GM19463 (cell line): Measurements from ENCODE around the gene TACR1.
"Not testable (repeated sequence)": the region's sequence is repeated elsewhere in the genome, so short reads cannot be mapped to it uniquely, and the experiment has no call there.

Experiments
- ATAC-seq: cut with Tn5 transposase; IDR thresholded peaks from one replicate; pipeline ENCODE4 v1.9.1; 2021; ENCODE audit warnings: mild to moderate bottlenecking, moderate library complexity; ENCODE audit not compliant: unreplicated experiment

TACR1 gene

DNA sequence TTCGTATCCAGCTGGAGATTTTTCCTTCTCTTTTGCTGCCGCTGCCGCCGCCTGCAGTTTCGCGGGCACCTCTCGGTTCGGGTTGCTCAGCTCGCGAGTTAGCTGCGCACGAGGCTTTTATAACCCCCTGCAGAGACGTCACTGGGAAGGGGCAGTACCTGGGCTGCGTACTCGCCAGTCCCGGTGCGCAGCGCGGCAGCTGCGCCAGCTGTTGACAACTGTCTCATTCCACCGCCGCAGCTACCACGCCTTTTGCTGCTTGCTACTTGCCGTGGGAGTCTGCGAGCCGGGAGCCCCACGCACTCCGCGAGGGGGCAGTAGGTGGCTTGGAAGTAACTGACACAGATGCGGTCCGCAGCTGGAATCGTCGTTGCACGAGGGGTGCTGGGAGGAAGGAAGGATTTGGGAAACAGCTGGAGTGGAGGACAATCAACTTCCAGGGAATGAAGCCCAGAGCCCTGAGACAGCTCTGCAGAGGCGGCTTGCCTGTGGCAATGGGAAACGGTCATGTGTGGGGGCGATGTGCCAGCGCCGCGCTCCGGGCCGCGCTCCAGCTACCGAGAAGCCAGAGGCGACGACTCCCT, at the start of gene TACR1:
Gene TACR1 (minus strand): TSS at position 93 of the 584 bp plus-strand sequence. CDS start 586 bp downstream, outside the sequence.
- ATAC-seq: peak; percentile 86

DNA sequence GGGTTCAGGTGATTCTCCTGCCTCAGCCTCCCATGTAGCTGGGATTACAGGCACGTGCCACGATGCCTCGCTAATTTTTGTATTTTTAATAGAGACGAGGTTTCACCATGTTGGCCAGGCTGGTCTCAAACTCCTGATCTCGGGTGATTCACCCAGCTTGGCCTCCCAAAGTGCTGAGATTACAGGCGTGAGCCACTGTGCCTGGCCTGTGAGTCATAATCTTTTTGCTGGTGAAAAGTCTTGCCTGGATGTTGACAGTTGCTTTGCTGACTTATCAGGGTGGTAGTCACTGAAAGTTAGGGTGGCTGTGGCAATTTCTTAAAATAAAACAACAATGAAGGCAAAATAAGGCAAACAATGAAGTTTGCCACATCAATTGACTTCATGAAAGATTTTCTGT, 49.3 kb upstream of the TACR1 start:
- not testable (repeated sequence) for ATAC-seq

DNA sequence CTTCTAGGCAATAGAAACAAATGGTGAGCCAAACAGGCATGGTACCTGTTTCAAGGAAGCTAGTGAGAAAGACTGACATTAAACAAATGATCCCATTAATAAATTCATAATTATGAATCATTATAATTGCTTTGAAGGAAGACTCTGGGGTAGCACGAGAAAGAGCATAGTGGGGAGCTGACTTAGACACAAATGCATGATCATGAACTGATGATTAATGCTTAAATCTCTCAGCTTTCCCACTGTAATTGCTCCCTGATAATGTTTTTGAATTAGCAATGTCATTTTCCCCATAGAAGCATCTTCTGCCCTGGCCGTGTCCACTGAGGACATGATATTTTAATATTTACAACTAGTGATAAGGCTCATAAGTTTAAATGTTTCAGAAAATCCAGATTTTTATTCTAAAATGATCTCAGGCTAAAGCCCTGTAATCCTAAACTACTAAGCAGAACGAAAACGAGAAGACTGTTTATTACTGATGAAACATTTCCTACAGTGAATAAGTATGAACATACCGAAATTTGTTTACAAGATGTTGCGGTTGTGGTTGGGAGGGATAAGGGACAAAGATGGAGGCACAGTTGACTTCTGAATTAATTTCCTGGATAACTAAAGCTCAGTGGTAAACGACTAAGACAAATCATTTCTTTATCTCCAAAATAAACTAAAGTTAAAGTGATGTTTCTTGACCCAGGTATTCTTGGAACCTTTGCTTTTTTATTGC, 47.3 kb upstream of the TACR1 start:
- no peak for ATAC-seq

- ATAC-seq: no peak
Observed at GRCh38 chr2:75243219-75243618, 43.9 kb upstream of the TACR1 start.

- ATAC-seq: no peak
Observed at GRCh38 chr2:75241696-75242095, 42.4 kb upstream of the TACR1 start.

DNA sequence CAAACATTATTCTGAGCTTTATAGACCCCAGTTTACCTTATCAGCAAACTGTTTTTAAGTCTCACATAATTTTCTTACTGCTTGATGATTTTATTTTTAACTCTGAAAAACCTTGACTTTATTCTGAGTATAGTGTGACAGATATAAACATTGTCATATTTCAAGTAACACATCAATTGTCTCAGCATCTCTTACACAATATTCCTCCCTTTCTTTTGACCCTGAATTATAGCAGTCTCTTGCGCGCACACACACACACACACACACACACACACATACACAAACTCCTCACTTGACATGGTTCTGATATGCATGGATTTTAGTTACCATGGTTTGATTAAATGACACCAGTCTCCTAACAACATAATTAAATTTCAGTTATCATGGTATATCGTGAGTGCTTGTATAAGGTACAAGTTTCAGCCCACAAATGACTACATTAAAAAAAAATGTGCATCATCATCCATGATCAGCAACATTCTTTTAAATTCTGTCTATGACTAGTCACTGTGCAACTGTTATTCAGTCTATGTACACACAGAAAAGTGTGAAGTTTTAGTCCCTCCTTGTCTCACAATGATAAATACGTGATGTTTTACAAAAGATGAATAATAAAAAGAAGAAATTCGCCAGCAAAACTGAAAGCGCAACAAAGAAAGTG, 39.5 kb upstream of the TACR1 start:
- no peak for ATAC-seq

DNA sequence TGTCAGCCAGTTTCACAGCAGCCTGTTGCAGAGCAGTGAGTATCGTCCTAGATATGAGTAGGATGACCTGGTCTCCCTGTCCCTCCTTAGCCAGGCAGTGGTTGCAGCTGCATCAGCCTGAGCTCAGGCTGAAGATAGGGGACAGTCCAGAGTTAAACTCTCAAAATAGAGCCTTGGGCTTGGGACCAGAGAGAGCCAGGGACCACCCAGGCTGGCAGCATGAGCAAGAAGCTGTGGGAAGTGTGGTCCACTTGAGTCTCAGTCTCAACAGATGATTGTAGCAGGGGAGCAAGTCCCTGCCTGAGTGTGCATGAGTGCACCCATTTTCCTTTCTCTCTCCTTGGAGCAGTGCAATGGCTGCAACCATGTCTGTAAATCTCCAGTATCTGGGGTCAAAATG, 38.0 kb upstream of the TACR1 start:
- no peak for ATAC-seq

DNA sequence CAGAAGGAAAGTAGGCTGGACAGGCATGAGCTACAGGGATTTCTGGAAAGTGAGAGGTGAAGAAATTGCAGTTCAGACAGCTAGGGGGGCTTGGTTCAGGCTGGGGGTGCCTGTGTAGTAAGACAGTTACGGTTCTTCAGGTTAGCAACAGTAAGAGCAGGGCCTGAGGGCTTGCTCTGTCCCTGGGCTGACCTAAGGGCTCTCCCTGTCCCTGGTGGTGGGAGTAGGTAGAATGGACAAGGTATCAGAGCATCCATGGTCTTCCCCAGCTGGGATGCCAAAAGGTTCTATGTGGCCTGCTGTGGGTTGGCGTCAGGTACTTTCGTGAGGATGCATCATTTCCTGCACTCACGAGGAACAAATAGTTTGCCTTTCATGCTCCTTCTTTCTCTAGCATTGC, 34.6 kb upstream of the TACR1 start:
- no peak for ATAC-seq

DNA sequence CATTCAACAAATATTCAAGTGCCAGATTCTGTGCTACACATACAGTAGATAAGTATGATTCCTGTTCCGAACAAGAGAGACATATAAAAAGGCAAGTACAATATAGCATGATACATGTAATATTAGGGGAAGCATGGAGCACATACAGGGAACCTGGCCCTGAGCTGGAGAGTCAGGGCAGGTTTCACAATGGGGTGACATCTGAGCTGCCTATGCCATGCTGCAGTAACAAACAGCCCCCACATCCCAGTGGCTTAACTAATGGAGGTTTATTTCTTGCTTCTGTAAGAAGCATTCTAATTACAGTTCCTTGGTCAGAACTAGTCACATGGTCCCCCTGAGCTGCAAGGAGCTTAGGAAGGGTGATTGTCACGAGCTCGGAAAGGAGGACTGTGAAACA, 27.3 kb upstream of the TACR1 start:
- no peak for ATAC-seq

- no peak for ATAC-seq
Observed at GRCh38 chr2:75226099-75226498, 26.8 kb upstream of the TACR1 start.

DNA sequence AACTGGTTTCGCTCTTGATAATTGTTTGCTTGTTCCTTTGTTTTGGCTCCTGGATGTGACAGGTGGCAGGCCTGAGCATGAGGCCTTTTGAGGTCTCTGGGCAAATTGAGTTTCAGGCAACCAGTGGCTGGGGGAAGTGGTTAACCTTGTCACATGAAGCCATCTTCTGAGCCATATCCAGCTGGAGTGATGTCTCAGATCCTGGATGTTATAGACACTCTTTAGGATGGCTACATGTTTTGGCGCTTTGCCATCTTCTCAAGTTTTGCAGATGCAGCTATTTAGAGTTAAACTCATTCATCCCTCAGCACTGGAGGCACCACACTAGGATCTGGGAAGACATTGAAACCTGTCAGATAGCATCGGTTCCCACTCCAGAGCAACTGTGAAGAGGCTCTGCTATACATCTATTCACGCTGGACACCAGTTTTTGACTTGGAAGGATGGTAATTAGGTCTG, 25.3 kb upstream of the TACR1 start:
- no peak for ATAC-seq

- no peak for ATAC-seq
Observed at GRCh38 chr2:75222527-75222926, 23.2 kb upstream of the TACR1 start.

- no peak for ATAC-seq
Observed at GRCh38 chr2:75221862-75222261, 22.5 kb upstream of the TACR1 start.

- not testable (repeated sequence) for ATAC-seq
Observed at GRCh38 chr2:75219213-75219612, 19.9 kb upstream of the TACR1 start.

DNA sequence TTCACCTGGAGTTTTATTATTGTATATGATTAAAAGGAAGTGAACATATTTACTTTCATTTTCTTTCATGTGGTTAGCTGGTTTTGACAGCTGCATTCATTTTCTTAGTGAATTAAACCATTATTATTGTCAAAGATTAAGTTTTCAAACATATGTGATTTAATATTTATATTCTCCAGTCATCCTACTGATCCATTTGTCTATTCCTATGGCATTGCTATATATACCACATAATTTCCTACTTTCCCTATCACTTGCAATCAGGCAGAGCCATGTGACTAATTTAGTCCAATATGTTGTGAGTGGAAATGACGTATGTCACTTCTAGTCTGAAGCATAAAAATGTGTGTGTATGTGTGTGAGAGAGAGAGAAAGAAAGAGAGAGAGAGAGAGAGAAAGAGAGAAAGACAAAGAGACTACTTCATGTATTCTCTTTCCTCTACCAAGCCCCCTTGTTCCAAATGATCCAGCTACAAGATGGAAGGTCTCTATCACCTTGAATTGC, 12.0 kb upstream of the TACR1 start:
- ATAC-seq: no peak

DNA sequence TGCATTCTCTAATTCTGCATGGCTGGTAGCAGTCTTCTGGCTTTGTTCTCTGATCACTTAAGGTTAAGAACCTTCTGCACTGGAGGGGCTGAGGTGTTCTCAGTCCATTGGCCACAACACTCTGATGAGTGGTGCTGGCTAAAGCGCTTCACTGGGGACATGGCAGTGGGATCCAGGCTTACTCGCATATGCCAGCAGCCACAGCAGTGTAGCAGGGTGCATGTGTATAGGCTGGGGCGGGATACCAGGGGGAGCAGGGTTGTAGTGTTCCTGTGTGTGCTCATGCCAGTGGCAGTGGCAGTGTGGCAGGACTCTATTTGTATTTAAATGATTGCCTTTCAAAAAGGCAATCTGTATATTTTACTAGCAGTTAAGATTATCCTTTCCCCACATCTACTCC, 11.1 kb upstream of the TACR1 start:
- no peak for ATAC-seq

DNA sequence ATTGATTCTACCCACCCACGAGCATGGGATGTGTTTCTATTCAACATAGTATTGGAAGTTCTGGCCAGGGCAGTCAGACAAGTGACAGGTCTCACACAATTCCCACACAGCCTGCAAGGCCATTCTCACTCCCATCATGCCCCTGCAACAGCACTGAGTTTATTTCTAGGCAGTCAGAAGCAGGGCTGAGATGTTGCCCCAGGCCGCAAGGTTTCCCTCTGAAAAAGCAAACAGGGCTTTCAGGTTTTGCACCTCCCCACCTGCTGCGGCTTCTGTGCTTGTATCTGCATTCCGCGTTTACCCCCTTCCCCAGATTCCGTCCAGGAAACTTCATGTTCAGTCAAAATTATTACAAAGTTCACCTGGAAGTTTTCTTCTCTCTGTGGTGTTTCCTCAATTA, 9.4 kb upstream of the TACR1 start:
- ATAC-seq: no peak

DNA sequence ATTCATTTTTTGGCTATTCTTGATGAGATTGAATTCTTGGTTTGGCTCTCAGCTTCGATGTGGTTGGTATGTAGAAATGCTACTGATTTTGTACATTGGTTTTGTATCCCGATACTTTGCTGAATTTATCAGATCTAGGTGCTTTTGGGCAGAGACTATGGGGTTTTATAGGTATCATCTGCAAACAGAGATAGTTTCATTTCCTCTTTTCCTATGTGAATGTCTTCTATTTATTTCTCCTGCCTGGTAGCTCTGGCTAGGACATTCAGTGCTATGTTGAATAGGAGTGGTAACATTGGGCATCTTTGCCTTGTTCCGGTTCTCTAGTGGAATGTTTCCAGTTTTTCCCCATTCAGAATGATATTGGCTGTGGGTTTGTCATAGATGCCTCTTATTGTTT, 5.5 kb upstream of the TACR1 start:
- ATAC-seq: no peak

- ATAC-seq: no peak
Observed at GRCh38 chr2:75202359-75202758, 3.0 kb upstream of the TACR1 start.

DNA sequence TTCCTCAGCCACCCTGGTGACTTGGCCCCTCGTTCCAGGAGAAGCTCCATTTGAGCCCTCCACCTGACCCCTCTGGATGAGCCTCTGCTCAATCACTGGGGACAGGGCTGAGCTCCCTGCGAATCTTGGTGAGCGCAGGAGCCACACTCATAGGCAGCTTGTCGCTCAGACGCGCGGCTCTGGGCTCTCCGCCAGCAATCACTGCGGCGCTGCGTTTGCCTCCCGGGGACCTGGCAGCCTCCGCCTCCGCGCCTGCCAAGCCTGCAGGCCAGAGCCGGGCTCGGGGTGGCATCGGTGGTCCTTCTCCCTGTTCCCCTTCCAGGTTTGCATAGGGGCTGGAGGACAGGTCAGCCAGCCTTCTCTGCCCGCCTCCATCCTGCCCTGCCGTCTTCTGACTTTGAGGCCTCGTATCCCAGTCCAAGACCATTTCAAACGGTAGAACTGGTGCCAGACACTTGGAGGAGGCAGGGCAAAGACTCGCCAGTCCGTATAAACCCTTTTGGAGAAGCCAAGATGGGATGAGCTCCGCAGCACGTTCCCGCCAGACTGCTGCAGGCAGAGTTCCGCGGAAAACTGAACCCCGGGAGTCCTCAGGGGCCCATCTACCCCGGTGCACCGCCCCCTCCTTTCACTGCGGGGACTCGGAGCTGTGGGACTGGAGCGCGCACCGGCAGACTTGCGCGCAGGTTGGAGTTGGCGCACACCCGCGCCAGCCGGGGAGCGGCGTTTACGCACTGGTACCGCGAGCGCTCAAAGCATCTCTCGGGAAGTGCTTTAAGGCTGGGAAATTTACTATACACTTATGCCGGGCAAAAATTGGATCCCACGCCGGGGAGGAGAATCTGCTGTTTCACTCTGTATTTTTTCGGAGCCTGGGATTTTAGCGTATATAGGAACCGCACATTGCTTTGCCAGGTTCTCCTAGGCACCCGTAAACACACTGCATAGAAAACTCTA, 1.1 kb upstream of the TACR1 start:
- ATAC-seq: no peak
